Measurements from ENCODE around the gene GNG4.

GRCh38 chr1:235648954-235649367 lies 623 bp downstream of the GNG4 start:
- TF ChIP-seq, protein P1, sequence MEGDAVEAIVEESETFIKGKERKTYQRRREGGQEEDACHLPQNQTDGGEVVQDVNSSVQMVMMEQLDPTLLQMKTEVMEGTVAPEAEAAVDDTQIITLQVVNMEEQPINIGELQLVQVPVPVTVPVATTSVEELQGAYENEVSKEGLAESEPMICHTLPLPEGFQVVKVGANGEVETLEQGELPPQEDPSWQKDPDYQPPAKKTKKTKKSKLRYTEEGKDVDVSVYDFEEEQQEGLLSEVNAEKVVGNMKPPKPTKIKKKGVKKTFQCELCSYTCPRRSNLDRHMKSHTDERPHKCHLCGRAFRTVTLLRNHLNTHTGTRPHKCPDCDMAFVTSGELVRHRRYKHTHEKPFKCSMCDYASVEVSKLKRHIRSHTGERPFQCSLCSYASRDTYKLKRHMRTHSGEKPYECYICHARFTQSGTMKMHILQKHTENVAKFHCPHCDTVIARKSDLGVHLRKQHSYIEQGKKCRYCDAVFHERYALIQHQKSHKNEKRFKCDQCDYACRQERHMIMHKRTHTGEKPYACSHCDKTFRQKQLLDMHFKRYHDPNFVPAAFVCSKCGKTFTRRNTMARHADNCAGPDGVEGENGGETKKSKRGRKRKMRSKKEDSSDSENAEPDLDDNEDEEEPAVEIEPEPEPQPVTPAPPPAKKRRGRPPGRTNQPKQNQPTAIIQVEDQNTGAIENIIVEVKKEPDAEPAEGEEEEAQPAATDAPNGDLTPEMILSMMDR (IDR thresholded peaks at IDR 0.05; ENCODE audit: low read length): no peak
- no peak for TF ChIP-seq EZH2phosphoT487 (IDR thresholded peaks at IDR 0.05; ENCODE audit: low read length)
